Peyer's patch (tissue), 4 donors: ENCODE results near the gene MEG3.

ENCODE experiments used
- CTCF ChIP-seq, 6 experiments: fragments of 450-650 bp in 4 of 6; fragments of 200-600 bp in 2 of 6; sonication (generic) in 1 of 6; IDR thresholded peaks; one replicate each; pipeline ENCODE4 v1.5.1; 2017 to 2019; ENCODE audit warnings: antibody characterized with exemption in 6 of 6, mild to moderate bottlenecking in 3 of 6, moderate library complexity in 1 of 6
- POLR2A ChIP-seq, 2 donors: fragments of 450-650 bp; IDR thresholded peaks; one replicate each; pipeline ENCODE4 v1.5.1; 2017; ENCODE audit warnings: antibody characterized with exemption in 2 of 2, mild to moderate bottlenecking in 2 of 2, moderate library complexity in 2 of 2

GRCh38 chr14:100861937-100862247, 36.0 kb downstream of the MEG3 start:
- no peak for TF ChIP-seq POLR2A (IDR thresholded peaks at IDR 0.05)
- no peak for TF ChIP-seq CTCF (IDR thresholded peaks at IDR 0.05)
